ENCODE results near the gene H2BK1.
A peak's percentile ranks its signal among the peaks of the same experiment; 100 is the strongest.

H2BK1 gene

DNA sequence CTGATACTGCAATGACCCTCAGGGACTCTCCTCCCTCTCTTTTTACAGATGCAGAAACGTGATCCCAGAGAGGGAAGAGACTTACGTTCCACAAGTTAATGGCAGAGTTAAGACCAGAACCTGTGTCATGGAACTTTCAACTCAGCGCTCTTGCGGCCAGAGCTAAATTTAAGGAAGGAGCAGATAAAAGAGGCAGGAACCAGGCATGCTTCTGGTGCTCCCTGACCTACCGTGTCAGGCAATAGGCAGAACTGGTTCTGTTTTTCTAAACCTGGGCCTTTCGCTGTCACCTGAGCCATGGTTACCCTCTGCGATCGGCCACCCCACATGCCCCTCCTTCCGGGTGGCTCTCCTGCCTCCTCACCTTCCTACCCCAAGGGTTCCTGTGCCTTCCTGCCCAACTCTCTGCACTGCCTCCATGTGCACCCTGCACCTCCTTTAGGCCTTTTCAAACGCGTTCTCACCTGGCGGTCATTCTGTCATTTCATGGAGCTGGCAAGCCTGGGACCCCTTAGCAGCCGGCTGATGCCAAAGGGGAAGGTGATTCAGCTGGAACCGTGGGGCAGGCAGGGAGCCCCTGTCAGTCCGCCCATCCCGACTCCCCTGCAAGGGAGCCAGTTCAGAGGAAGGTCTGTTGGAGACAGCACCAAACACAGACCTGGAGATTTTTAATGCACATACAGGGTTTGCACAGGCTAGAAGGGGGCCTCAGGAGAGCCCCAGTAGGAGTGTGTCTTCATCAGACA lies 35.1 kb downstream of the H2BK1 start:
- intact Hi-C loops (cut with DNase I; ENCODE audit: low total_unique reads), result no loop called here
- no peaks in the 10 kb centered on the region for H3K9me3 ChIP-seq
- no peak for DNase-seq
- no peaks in the 10 kb centered on the region for H3K4me1 ChIP-seq
- TF ChIP-seq CTCF (IDR thresholded peaks at IDR 0.05), result no peak
- H3K27ac ChIP-seq, result no peak overlapping the region
- H3K36me3 ChIP-seq, result no peaks in the 10 kb centered on the region
- H3K4me3 ChIP-seq, result no peak overlapping the region
- H3K27me3 ChIP-seq, result peaks cover 0 to 80% of the 10 kb centered on the region in 2 donors

- intact Hi-C loops (cut with DNase I; ENCODE audit: low total_unique reads), result no loop called here
These were observed 35.8 kb downstream of the H2BK1 start for GRCh38 chr7:151174246-151175046.

GRCh38 chr7:151173386-151174245 lies 36.7 kb downstream of the H2BK1 start:
- intact Hi-C loops (cut with DNase I; ENCODE audit: low total_unique reads), result loop anchor here (2.0 kb wide), 1 partner anchor 49 kb away; no protein-coding TSS in a partner anchor
- peak in 1 of 2 donors; percentile 61 for DNase-seq
- no peak for TF ChIP-seq CTCF (IDR thresholded peaks at IDR 0.05)
- H3K27ac ChIP-seq, result no peak overlapping the region
- H3K4me1 ChIP-seq, result no peaks in the 10 kb centered on the region
- H3K4me3 ChIP-seq, result no peak overlapping the region
- H3K36me3 ChIP-seq, result no peaks in the 10 kb centered on the region
- H3K9me3 ChIP-seq, result no peaks in the 10 kb centered on the region
- H3K27me3 ChIP-seq, result peaks cover 0 to 77% of the 10 kb centered on the region in 2 donors

More at GRCh38 chr7:151174246-151175046, 35.8 kb downstream of the H2BK1 start:
- TF ChIP-seq CTCF (IDR thresholded peaks at IDR 0.05), result no peak
- Histone ChIP-seq H3K4me3 (no peak overlapping the region), H3K27ac (no peak overlapping the region), H3K36me3 (no peaks in the 10 kb centered on the region), H3K9me3 (no peaks in the 10 kb centered on the region), H3K4me1 (no peaks in the 10 kb centered on the region), H3K27me3 (peaks cover 0 to 76% of the 10 kb centered on the region in 2 donors)
- peak in 1 of 2 donors; percentile 64 for DNase-seq

DNA sequence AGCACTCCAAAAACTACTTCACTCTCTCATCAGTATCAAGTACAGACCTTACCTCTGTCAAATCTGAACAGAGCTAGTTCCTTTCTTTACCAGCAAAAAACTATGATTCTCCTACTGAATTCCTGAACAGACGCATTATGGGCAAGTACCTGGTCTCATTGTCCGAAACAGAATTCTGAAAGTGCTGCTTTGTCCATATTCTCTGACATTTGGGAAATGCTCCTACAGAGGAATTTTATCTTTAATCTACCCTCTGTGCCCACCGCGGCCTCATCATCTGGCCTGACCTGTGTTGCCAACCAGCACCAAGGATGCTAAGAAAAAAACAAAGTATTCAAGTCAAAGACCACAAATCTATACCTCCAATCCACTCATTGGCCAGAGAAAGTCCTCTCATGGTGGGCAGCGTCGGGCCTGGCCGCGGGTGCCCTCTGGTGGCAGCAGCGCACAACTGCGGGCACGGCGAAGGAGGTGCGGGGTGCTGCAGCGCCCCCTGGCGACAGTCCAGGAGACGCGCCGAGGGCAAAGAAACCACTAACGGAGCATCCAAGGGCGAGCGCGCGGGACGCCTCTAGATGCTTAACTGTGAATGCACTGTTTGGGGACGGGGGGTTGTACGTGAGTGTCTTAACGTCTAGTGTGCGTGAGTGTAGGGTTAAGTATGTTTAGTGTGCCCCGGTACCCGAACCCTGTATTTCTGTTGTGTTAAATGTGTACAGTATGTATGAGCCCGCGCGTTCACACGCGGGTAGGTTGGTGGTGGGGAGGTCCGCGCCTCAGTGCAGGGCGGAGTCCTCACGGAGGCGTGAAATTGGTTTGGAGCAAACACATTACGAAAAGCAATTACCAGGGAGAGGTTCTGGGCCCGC lies 37.8 kb downstream of the H2BK1 start:
- peak; percentile 63 to 82 for DNase-seq
- no peak overlapping the region for H3K27ac ChIP-seq
- peaks cover 0 to 9% (median 8%) of the 10 kb centered on the region in 4 donors for H3K4me1 ChIP-seq
- H3K27me3 ChIP-seq, result peaks cover 0 to 77% of the 10 kb centered on the region in 2 donors
- H3K9me3 ChIP-seq, result no peaks in the 10 kb centered on the region
- intact Hi-C loops (cut with DNase I; ENCODE audit: low total_unique reads), result loop anchor here (2.0 kb wide), 1 partner anchor 48 kb away; no protein-coding TSS in a partner anchor
- no peak overlapping the region for H3K4me3 ChIP-seq
- peak; percentile 100 for TF ChIP-seq CTCF (IDR thresholded peaks at IDR 0.05)
- H3K36me3 ChIP-seq, result no peaks in the 10 kb centered on the region
